ENCODE results near the gene NF2.

NF2 gene

DNA sequence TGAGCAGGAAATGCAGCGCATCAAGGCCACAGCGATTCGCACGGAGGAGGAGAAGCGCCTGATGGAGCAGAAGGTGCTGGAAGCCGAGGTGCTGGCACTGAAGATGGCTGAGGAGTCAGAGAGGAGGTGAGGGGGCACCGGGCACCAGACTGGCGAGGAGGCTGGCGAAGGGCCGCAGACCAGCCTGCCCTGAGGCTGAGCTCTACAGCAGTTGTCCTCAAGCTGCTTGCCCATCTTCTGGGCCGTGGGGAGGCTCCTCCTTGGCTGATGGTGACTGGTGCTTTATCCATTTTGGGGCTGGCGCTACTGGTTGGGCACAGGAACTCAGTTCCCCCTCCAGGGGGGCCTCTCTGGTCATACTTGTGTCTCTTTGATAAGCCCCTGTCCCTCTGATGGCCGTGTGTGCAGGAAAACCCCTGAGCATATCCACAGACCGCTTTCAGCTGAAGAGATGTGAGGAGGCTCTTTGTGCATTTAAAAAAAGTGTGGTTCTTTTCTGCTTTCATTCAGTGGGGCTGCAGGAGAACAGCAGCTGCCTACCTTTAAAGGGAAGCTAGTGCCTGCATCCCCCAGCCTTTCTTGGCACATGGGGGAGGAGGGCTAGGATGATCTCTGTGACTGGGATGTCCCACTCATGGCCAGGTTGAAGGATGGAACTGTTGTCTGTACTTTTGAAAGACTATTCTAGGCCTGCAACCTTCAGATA, 70.1 kb downstream of the NF2 start:
- DNase-seq: no peak

DNA sequence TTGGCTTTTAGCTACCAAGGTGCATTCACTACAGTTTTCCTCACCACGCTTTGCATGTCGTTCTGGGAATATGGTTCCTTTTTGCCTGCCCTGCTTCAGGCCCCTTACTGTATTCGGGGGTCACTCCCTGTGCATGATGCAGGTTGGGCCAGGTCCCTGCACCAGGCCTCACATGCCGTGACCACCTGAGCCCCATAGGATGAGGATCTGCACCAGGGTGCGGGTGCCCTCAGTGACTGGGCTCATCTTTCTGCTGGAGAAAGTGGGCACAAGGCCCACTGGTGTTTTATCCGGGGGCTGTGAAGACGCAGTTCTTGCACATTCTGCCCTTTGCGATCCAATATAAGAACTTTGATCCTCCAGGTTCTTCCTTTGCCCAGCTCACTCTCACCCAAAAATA, 70.7 kb downstream of the NF2 start:
- DNase-seq: no peak

DNA sequence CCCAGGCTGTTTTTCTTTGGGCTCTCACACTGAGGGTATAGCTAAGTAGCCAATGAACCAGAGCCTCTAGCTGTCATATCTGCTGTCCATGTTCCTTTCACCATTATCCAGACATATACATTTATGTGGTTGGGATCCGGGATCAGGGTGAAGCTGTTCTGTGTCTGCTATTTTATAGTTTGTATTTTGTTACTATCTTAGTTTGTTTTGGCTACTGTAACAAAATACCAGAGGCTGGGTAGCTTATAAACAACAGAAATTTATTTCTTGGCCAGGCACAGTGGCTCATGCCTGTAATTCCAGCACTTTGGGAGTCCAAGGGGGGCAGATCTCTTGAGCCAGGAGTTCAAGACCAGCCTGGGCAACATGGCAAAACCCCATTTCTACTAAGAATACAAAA, 75.9 kb downstream of the NF2 start:
- no peak for DNase-seq

DNA sequence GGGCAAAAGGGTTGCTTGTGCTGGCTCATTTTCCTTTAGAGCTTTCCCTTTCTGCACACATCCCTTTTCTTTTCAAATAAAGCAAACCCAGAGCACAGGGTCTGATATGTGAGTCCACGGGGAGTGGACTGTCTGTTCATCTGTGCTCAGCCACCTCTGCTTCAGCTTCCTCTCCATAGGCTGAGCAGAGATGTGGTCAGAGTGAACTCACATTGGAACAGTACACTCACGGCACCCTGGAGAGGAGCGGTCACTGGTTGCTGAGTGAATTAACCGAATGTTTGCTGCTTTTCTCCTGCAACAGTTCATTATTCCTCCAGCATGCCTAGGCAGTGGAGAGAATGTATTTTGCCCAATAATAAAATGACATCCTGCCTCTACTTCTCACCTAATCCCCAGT, 80.1 kb downstream of the NF2 start:
- no peak for DNase-seq

DNA sequence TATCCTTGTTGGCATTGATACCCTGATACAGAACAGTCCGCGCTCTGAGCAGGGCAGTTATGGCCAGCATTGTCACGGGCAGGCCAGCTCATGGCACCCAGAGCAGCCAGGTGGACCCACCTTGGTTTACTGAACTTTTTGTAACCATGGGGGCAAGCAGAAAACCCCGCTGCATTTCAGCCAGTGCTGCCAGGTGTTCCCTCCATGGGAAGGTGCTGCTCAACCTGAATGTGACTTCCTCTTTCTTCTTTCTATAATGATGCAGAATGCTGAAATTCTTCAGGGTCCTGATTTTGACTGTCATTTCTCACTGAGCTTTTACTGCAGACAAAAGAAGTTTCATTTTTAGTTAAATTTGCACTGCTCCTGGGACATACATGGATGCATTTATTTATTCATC, 80.8 kb downstream of the NF2 start:
- no peak for DNase-seq

DNA sequence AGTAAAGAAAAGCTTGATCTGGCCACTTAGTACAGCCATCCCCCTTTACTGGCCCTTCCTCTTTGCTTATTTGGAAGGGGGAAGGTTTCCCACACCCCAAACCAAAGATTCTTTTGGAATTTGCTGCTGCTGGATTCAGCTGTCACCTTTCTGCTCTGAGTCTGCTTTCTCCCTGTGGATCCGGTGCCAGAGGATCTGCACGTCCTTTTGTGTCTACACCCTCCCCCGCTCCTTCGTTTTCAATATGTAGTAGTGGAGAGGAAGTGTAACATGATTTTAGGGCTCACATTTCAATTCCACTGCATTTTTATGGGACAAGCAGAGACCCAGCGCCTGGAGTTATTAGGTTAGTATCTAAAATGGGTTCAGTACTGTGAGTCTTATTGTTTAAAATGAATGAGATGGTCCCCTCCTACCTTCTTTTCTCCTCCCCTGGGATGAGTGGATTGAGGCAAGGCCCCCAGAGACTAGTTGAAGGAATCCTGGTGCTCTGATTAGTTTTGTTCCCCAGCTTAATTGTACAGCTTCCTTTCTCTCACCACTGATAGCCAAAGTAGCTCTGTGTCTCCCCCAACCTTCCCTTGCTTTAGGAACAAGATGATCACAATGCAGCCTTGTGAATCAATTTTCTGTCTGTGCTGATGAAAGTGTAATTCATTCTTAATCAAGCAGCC, 85.9 kb downstream of the NF2 start:
- no peak for DNase-seq

DNA sequence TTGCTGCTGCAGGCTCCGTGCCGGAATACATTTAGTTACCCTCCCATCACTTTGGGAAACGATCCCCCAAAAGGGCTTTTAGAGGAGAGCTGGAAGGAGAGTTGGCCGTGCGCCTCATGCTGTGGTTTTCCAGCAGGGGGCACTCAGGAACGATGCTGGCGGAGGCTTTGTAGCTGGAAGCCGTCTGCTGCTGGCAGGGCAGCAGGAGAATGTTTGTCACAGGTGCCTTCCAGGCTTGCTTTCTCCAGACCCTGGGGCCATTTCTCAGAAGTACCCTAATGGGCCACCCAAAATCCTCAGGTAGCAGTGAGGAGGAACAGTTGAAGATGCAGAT, 86.4 kb downstream of the NF2 start:
- DNase-seq: peak; percentile 29 to 32

DNA sequence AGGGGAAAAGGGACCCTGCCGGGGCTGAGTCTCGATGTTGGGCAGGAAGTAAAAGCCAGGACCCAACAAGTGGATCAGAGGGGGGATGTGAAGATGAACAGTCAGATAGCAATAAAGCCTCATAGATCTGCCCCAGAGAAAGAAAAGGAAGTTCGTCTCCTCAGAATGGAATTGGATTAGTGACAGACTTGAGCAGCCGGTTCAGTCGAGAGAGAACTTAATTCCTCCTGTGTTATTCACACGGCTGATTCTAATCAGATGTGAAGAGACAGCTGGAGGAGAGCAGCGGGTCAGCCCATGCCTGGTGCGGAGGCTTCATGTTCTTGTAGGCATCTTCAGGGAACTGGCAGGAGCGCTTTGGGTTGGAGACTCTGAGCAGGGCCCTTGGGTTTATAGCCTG, 87.0 kb downstream of the NF2 start:
- DNase-seq: no peak

DNA sequence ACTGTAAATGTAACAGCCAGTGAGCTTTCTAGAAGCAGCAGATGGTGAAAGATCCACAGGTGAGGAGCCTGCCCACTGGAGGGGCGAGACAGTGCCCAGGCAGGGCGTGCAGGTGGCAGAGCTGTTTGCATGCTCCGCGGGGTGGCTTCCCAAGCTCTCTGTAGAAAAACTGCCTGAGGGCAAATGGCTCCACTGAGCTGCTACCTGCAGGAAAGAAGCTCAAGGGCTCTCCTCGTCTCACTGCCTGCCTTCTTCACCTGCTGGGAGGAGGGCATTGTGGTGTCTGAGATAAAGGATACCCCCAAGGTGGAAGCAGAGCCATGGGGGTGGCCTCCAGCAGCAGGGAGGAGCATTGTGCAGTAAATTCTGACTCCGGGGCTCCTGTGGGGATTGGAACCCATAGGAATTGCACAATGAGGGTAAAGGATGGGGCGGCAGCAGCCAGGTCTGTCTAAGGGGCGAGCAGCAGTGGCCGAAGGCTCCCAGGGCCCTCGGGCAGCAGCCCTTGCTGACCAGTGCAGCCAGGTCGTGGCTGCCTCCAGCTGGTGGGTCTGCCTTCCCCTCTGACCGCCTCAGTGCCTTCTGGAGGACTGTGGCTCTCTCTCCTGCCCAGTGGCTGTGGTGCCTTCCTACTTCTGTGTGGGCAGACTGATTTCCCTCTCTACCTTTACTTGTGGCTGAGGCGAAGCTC, 88.3 kb downstream of the NF2 start:
- no peak for DNase-seq

DNA sequence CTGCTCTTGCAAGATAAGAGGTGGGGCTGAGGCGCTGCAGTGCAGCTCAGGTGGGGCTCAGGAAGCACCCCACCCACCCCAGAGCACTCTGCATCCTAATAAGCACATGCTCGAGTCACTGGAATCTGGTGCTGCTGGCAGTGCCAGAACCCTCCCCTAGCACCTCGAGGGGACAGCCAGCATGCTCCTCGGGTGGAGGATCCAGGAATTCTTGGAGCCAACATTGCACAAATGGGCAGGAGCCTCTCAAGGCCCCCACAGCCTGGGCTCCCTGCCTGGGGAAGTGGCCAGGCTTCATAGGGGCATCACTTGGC, 88.9 kb downstream of the NF2 start:
- no peak for DNase-seq

DNA sequence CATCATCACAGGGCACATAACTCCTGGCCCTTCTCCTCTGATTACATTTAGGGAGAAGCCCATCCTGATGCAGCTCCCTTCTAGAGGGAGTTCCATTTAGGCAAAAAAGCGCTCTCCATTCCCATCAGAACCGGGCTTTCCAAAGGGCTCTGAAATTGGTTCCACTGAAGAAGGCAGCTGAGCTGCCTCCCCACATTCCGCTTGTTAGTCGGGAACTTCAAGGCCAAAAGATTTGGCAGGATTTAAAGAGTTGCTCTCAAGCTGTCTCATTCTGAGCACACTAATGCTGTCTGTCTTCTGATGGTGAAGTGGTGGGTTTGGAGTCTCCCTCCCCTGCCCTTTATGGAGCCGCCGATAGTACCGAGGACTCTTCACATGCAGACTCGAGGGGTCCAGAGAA, 89.7 kb downstream of the NF2 start:
- DNase-seq: no peak

DNA sequence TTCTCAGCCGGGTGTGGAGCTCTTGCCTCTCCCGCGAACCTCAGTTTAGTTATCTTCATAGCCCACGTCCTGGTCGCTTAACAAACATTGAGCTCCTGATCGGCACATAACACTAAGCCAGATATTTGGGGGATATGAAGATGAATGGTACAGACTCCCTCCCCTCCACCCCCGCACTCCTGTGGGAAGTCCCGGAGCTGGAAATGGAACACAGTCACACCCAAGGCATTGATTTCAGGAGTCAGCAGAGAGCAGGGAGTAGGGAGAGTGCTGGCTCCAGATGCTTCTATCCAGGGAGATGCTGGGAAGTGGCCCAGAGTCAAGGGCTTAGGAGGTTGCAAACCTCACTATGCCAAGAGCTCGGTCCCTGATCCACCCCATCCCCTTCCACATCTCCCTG, 90.2 kb downstream of the NF2 start:
- DNase-seq: no peak

DNA sequence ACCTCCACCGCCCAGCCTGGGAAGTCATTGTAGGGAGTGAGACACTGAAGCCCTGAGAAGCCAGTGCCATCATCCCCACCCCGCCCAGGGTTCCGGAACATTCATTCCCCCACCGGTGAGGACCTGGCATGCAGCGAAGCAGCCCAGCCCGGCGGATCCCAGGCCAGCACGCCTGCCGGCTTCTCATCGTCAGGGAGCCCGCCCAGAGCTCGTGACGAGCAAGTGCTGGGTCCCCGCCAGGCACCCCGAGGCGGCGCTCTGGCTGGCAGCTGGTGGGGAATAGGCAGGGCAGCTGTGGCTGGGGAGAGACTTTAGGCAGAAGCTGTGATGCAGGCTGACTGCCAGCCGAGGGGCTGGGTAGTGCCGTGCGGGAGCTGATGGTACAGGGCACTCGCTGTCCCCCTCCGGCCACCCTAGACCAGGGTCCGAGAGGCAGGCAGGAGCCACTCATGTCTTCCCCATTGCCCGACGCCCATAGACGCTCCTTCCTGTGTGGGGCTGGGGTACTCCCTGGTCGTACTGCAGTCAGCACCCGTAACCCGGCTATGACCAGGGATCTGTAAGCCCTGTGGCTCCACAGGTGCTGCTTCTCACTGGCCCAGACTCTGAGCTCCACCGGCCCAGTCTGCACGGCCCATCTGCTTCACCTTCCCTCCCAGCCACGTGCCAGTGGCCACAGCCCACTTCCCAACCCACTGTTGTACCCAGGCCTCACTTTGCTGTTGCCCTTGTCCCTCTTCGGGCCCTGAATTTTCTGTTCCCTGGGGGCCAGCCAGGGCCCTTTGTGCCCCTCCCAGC, 91.9 kb downstream of the NF2 start:
- no peak for DNase-seq

DNA sequence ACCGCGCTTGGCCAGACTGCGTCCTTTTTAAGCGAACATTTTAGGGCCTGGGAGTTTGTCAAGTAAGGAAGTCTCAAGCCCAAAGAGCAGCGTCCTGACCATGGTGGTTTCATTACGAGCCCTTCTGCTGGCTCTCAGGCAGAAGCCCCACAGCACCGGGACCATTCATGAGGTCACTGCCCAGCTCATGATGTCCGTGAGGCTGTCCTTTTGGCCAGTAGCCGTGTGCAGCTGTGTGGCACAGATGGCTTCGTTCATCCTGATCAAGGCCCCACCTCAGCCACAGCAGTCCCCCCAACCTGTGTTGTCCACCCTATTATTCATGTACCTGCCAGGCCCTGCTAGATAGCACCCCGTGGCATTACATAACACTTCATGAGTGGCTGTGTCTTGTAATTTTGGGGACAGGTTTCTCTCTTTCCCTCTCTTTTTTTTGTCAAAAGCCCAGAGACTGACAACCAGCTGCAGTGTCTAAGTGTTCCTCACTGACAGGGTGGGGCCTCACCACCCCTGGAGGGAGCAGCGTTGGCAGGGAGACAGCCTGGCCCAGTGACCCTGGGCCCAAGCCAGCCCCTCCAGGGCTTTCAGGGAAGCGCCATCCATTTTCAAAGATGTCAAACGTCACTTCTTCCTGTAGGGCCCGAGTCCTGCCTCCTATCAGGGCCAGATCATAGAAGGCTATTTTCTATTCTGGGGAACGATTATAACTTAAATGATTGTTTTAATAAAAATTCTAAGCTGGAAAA, 94.6 kb downstream of the NF2 start:
- DNase-seq: no peak

DNA sequence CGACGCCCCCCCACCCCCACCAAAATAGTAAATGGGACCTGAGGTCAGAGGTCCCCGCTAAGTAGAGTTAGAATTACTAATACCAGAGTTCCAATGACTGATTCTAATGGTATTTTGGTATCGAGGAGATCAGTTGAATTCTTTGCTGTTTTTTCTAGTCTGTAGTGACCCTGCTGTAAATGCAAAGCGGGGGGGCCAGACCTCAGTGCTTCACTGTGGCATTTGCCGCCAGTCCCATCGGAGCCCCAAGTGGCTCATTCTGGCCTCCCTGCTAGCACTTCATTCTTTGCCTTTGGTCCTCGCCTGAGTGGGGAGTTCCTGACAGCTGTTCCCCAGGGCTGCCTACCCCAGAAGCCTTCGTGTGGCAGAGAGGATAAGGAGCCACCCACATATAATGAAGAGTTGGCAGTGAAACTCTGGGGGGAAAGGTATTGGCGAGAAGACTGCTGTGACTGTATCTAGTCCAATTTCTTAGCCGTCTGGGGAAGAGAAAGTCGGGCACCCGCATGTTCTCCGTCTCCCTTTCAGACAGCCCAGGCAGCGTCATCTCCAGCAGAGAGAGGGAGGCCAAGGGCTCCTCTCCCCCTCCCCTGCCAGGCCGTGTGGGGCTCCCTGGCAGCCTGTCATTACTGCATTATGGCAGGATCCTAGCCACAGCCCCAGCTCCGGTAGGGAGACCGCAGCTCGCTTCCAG, 96.9 kb downstream of the NF2 start:
- DNase-seq: no peak

DNA sequence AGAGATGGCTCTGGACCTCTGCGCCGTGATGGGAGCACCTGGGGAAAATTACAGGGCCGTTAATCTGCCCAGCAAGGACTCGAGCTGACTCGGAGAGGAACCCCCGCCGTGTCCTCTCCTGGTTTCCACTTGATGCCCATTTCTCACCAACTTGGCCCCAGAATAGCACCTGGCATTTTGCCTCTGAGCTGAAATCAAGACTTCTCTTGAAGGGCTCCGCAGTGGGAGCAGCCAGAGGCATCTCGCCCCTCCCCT, 97.4 kb downstream of the NF2 start:
- no peak for DNase-seq

DNA sequence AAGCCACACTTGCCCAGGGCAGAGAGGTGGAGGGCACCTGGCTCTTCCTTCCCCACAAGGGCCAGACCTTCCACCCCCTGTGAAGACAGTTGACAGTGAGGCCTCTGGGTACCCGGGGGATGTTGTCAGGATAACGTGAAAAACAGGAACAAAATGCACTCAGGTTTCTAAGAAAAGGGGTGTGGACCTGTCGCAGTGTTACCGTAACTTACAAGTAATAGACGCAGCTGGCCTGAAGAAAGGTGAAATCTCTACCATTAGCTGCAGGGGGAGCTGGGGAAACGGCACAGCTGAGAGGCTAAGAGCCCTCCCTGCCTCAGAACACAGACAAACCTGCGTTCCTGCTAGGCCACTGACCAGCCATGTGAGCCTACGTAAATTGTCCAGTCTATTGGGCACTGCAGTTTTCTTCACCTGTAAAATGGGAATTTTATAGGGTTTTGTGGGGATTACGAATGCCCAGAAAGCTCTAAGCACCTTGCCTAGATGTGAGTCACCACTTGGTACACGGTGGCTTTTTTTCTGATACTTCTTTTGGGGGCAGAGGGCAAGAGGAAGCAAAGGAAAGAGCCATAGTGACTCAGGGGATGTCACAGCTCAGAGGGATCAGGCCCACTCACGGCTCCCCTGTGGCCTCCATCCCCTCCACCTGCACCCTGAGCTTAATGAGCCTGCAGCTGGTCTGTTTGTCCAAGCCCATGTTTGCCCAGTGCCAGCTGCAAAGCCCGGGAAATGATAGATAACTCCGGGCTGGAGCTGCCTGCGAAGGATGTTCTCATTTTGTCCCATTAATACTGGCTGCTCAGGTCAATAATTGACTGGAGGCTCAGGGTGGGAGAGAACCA, 97.9 kb downstream of the NF2 start:
- DNase-seq: peak in 1 of 2 experiments; percentile 20

DNA sequence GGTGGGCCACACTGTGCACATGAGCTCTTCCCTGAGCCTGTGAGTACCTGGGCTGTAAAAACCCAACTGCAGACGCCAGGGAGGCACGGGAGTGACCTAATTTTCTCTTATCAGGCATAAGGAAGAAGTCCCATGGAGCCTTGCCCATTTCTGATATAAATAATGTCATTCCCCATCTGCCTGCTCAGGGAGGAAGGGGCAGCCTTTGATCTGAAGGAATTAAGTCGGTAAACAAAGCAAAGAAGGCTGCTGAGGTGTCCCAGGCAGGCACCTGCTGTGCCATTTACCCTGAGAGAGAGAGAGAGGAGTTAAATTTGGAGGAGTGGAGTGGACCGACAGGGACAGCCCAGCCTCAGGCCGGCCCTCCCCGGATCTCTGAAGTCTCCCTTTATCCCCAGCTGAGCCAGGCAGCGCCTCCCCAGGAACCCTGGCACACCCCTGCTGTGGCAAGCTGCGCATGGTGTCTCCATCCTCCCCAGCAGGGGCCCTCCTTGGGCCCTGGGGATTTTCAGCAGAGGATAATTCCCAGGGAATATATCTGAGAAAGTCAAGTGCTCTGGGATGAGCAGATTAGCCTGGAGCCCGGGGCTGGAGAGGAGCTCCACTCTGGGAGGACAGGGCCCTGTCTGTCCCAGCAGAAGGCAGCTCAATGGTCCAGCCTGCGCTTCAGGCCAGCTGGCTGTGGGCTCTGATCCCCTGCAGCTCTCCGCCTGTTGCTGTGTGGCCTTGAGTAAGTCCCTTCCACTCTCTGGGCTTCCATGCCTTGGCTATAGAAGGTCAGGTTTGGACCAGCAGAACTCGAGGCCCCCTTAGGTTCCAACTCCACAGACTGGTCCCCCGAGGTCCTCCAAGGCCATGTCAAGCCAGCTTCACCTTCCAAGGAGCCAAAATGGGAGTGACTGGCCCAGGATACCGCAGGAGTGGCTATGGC, 98.8 kb downstream of the NF2 start:
- no peak for DNase-seq

DNA sequence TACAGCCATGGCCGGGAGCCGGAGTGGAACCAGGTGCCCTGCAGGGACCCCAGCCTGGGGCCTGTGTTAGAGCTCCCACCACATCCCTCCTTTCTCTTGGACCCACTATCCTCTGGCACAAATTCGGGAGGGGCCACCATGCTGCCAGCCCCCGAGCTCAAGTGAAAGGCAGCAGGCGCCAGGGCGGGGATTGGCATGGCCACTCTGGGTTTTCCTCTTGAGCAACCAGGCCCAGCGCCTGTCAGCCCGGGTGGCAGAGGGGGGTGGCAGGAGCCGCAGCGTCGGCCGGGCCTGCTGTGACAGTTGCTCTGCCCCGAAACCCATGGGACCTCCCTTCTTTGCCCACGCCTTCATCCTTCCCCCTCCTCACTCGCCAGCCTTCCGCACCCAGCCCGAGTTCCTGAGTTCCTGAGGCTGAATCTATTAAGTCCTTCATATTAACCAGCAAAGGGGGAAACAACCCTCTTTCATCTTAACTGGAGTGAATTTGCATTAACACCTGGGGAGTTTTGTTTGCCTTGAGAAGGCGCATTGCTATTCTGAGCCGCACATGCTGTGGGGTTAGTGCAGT, 99.6 kb downstream of the NF2 start:
- no peak for DNase-seq

DNA sequence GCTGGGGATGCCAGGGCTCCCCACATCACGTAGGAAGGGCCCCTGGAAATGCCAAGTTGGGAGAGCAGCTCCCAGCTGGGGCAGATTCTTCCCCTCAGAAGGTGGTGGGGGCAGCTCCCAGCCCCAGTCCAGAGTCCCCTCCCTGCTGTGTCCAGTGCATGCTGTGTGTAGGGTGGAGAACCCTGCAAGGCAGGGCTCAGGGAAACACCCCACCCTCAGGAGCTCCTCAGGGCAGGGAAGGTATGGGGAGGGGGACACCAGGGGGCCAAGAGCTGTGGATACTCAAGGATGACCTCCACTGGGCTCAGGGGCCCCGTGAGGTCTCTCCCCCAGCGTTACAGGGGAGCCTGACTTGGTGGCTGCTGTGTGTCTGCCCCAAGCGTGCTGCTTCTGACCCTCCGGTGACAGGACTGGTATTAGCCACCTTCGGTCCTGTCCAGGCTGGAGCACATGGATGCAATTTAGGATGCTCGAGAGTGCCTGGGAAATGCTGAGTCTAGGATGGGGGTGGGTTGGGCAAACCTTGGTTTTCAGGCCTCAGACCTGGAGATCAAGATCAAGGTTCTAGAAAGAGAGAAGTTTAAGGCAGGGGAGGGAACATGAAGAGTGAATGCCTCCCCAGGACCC, 100.2 kb downstream of the NF2 start:
- DNase-seq: no peak
